ENCODE measurements around the gene NDFIP2. TPM values are rescaled to one million over a fixed set of nuclear protein-coding genes. Genes with fewer than 3 reads are reported as not detected.

The NDFIP2 gene
- total RNA-seq, 1 donor from 2014 or later, result 34.1 TPM

GRCh38 chr13:79455331-79455730 lies 25.6 kb upstream of the NDFIP2 start:
- Histone ChIP-seq H3K4me1 (no peaks in the 10 kb centered on the region), H3K9me3 (no peaks in the 10 kb centered on the region), H3K36me3 (no peaks in the 10 kb centered on the region), H3K27ac (no peak overlapping the region), H3K27me3 (no peaks in the 10 kb centered on the region), H3K4me3 (no peak overlapping the region)
- DNase-seq, result no peak
- intact Hi-C loops (cut with DNase I), result no loop called here
- ATAC-seq, result no peak
- TF ChIP-seq, protein P1, sequence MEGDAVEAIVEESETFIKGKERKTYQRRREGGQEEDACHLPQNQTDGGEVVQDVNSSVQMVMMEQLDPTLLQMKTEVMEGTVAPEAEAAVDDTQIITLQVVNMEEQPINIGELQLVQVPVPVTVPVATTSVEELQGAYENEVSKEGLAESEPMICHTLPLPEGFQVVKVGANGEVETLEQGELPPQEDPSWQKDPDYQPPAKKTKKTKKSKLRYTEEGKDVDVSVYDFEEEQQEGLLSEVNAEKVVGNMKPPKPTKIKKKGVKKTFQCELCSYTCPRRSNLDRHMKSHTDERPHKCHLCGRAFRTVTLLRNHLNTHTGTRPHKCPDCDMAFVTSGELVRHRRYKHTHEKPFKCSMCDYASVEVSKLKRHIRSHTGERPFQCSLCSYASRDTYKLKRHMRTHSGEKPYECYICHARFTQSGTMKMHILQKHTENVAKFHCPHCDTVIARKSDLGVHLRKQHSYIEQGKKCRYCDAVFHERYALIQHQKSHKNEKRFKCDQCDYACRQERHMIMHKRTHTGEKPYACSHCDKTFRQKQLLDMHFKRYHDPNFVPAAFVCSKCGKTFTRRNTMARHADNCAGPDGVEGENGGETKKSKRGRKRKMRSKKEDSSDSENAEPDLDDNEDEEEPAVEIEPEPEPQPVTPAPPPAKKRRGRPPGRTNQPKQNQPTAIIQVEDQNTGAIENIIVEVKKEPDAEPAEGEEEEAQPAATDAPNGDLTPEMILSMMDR (IDR thresholded peaks at IDR 0.05), result no peak

DNA sequence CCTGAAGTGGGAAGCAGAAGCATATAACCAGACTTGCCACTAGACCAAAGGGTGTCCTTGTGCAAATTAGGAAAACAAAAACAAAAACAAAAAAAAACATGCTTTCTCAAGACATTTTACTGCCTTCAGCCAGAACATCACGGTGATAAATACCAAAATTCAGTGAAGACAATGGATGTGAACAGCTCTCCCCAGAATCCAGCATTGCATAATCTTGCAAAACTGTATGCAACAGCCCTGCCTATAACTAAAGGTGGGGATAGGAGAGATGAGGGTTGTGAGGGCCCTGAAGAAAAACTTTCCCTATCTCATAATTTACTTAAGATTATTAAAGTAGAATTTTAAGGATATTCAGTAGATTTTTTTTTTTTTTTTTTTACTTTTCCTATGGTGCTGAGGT lies 24.9 kb upstream of the NDFIP2 start:
- Histone ChIP-seq H3K27ac (no peak overlapping the region), H3K4me1 (no peaks in the 10 kb centered on the region), H3K4me3 (no peak overlapping the region), H3K36me3 (no peaks in the 10 kb centered on the region), H3K9me3 (no peaks in the 10 kb centered on the region), H3K27me3 (no peaks in the 10 kb centered on the region)
- no peak for ATAC-seq
- intact Hi-C loops (cut with DNase I), result no loop called here
- TF ChIP-seq, protein P1 (IDR thresholded peaks at IDR 0.05), result no peak
- no peak for DNase-seq

DNA sequence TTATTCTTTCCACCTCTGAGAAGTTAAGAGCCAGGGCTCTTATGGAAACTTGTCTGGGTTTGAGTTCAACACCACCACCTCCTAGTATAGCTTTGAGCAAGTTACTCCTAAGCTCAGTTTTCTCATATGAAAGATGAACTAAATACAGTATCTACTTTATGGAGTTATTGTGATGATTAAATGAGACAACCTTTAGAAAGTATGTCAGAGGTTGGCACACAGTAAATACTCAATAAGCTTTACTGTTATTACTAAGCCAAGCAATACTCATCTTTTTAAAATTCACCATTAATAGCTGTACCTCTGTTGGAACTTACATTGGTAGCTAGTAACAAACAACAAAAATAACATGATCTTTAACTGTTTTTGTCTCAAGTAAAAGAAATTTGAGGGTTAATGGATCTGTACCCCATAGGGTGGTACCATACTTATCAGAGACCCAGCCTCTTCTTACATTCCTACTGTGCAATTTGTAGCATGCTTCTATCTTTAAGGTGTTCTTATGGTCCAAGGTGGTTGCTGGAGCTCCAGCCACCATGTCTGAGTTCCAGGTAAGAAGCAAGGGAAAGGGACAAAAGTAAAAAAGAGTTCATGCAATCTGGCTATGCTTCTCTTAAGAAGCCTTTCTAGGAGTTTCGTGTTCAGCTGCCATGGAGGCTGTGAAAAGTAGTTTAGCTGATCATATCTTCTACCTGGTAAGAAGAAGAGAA lies 24.1 kb upstream of the NDFIP2 start:
- DNase-seq (no peak), ATAC-seq (no peak)
- H3K9me3 ChIP-seq, result no peaks in the 10 kb centered on the region
- TF ChIP-seq, protein P1 (IDR thresholded peaks at IDR 0.05), result no peak
- H3K36me3 ChIP-seq, result no peaks in the 10 kb centered on the region
- H3K4me3 ChIP-seq, result no peak overlapping the region
- H3K4me1 ChIP-seq, result no peaks in the 10 kb centered on the region
- H3K27me3 ChIP-seq, result no peaks in the 10 kb centered on the region
- intact Hi-C loops (cut with DNase I), result no loop called here
- H3K27ac ChIP-seq, result no peak overlapping the region

- no peak overlapping the region for H3K4me3 ChIP-seq
- intact Hi-C loops (cut with DNase I), result no loop called here
- no peak overlapping the region for H3K27ac ChIP-seq
- H3K4me1 ChIP-seq, result no peaks in the 10 kb centered on the region
- DNase-seq (no peak), ATAC-seq (no peak)
- H3K9me3 ChIP-seq, result no peaks in the 10 kb centered on the region
- TF ChIP-seq, protein P1 (IDR thresholded peaks at IDR 0.05), result no peak
- H3K36me3 ChIP-seq, result no peaks in the 10 kb centered on the region
- no peaks in the 10 kb centered on the region for H3K27me3 ChIP-seq
Observed at GRCh38 chr13:79457390-79457789, 23.6 kb upstream of the NDFIP2 start.

- Histone ChIP-seq H3K9me3 (no peaks in the 10 kb centered on the region), H3K27ac (no peak overlapping the region), H3K27me3 (no peaks in the 10 kb centered on the region), H3K4me1 (no peaks in the 10 kb centered on the region), H3K36me3 (no peaks in the 10 kb centered on the region), H3K4me3 (no peak overlapping the region)
- no peak for ATAC-seq
- intact Hi-C loops (cut with DNase I), result no loop called here
- TF ChIP-seq, protein P1 (IDR thresholded peaks at IDR 0.05), result no peak
- no peak for DNase-seq
Observed at GRCh38 chr13:79457948-79458347, 23.0 kb upstream of the NDFIP2 start.

GRCh38 chr13:79458436-79458835 lies 22.5 kb upstream of the NDFIP2 start:
- TF ChIP-seq, protein P1 (IDR thresholded peaks at IDR 0.05), result no peak
- DNase-seq, result no peak

More at GRCh38 chr13:79458436-79458835, 22.5 kb upstream of the NDFIP2 start:
- Histone ChIP-seq H3K27me3 (no peaks in the 10 kb centered on the region), H3K27ac (no peak overlapping the region), H3K4me3 (no peak overlapping the region), H3K36me3 (no peaks in the 10 kb centered on the region), H3K9me3 (no peaks in the 10 kb centered on the region), H3K4me1 (no peaks in the 10 kb centered on the region)
- ATAC-seq, result no peak
- intact Hi-C loops (cut with DNase I), result no loop called here

All from upper lobe of right lung (tissue), 1 donor.